HFFc6 (cell line): Measurements from ENCODE around the gene SRGAP3. TPM values are rescaled to one million over a fixed set of nuclear protein-coding genes. Genes with fewer than 3 reads are reported as not detected.
"Not testable (repeated sequence)": the region's sequence is repeated elsewhere in the genome, so short reads cannot be mapped to it uniquely, and the experiment has no call there.

Source experiments
- DNase-seq: peaks from one replicate; pipeline ENCODE4 v3.0.0-alpha.2; 2018
- H3K27ac Mint-ChIP-seq: 2 replicates; pipeline ENCODE4 v1.8.0; 2020; ENCODE audit warnings: mild to moderate bottlenecking, mixed read lengths
- H3K27me3 Mint-ChIP-seq: 2 replicates; pipeline ENCODE4 v1.8.0; 2021; ENCODE audit warnings: mild to moderate bottlenecking, moderate library complexity, mixed read lengths; ENCODE audit not compliant: insufficient read depth
- H3K36me3 Mint-ChIP-seq: 2 replicates; pipeline ENCODE4 v1.8.0; 2021; ENCODE audit warnings: low read depth, mixed read lengths
- H3K4me1 Mint-ChIP-seq: 2 replicates; pipeline ENCODE4 v1.8.0; 2020; ENCODE audit warnings: low read depth, mixed read lengths
- H3K4me3 Mint-ChIP-seq: 2 replicates; pipeline ENCODE4 v1.8.0; 2020; ENCODE audit warnings: mild to moderate bottlenecking, moderate library complexity, mixed read lengths
- H3K9me3 Mint-ChIP-seq: 2 replicates; pipeline ENCODE4 v1.8.0; 2020; ENCODE audit warnings: mild to moderate bottlenecking, mixed read lengths
- long read RNA-seq: library from polyadenylated mRNA; unstranded; transcript quantifications from one replicate; pipeline ENCODE4 v2.0.0, GENCODE V29; 2019
- total RNA-seq, 6 experiments: library from RNA; stranded (reverse); fragmentation: NEBNext Ultra II Directional; extraction: Animal tissue kit (Norgen Biotek cat#: 25700); gene quantifications; 2 replicates in 1 of 6; 3 replicates in 5 of 6; pipeline ENCODE4 v1.2.3, GENCODE V29; 2021
- TF ChIP-seq, protein P1 (sequence below): fragments of 200-600 bp; sonication (generic); IDR thresholded peaks from 2 replicates; pipeline ENCODE4 v1.5.0; 2021; ENCODE audit warnings: antibody characterized with exemption, mild to moderate bottlenecking

SRGAP3 gene
- total RNA-seq, result under 1 TPM; 0.23 to 0.92 (median 0.77) TPM
- long read RNA-seq, partial matches to known transcripts, result 1 of 2 reads
- long read RNA-seq, other reads (novel, unspliced or antisense), result 1 of 2 reads

DNA sequence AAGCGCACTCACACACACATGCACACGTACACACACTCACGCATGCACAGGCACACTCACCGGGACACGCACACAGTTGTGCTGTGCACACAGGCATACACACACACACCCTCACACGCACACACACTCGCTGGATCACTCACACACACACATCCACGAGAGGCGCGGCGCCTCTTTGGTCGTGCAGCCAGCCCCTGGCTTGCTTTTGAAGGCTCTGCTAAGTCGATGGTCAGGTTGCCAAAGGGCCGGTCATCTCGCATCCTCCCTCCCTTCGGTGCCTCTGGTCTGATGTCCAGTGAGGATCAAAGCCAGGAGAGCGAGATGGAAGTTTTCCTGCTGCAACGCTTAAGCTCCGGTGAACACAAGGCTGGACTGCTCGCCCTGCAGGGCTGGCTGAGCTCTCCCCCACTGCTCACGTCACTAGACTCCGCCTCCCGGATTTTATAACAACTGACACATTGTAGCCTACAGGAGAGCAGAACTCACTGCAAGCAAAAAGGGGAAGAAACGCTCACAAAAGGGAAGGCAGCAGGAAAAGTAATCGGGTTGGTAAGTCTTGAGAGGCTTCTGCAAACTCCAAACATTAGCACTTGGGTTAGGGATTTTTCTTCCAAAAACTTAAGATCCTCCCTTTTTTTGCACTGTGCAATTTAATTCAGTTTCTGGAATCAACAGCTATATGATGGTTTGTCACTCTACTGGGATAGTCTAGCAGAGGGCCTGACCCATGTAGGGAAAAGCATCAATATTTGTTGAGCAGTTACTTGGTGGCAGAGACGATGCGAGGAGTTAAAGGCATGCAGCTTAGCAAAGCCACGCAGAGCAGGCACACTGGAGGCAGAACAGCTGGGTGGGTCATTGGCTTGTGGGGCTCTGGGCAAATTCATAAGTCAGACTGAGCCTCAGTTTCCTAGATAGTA is at the start of gene SRGAP3:
Gene SRGAP3 (minus strand): TSS at position 374 of the 920 bp plus-strand sequence. CDS start 695 bp downstream, outside the sequence.
- peak; percentile 89 for DNase-seq
- TF ChIP-seq, protein P1, sequence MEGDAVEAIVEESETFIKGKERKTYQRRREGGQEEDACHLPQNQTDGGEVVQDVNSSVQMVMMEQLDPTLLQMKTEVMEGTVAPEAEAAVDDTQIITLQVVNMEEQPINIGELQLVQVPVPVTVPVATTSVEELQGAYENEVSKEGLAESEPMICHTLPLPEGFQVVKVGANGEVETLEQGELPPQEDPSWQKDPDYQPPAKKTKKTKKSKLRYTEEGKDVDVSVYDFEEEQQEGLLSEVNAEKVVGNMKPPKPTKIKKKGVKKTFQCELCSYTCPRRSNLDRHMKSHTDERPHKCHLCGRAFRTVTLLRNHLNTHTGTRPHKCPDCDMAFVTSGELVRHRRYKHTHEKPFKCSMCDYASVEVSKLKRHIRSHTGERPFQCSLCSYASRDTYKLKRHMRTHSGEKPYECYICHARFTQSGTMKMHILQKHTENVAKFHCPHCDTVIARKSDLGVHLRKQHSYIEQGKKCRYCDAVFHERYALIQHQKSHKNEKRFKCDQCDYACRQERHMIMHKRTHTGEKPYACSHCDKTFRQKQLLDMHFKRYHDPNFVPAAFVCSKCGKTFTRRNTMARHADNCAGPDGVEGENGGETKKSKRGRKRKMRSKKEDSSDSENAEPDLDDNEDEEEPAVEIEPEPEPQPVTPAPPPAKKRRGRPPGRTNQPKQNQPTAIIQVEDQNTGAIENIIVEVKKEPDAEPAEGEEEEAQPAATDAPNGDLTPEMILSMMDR, result peak; percentile 35
- no peaks in the 10 kb centered on the region for H3K9me3 Mint-ChIP-seq
- H3K4me1 Mint-ChIP-seq, result peaks cover 36% of the 10 kb centered on the region
- H3K27me3 Mint-ChIP-seq, result peaks cover 32% of the 10 kb centered on the region
- H3K4me3 Mint-ChIP-seq, result peak within 1 kb of the TSS; percentile 87
- peak within 1 kb of the TSS; percentile 42; the same call in 1 of the 2 replicates for H3K27ac Mint-ChIP-seq
- H3K36me3 Mint-ChIP-seq, result peaks cover 4% of the 10 kb centered on the region; the same call in 1 of the 2 replicates

DNA sequence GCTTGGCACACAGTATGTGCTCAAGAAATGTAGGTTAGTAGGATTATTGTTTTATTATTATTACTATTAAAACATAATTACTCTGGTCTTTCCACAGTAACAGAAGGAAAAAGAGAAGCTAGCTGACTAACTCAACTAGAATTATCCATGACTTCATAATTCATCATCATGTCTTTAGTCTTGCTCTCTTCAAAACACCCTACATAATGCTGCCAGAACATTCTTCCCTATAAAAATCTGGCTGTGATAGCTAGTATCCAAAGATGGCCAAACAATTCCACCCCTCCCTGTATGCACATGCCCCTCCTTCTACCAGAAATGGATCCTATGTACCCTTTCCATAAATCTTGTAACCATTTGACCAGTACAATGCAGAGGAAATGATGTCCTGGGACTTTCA is 48.8 kb upstream of the SRGAP3 start:
- H3K9me3 Mint-ChIP-seq, result no peaks in the 10 kb centered on the region
- no peak overlapping the region for H3K4me3 Mint-ChIP-seq
- peaks cover 29% of the 10 kb centered on the region for H3K4me1 Mint-ChIP-seq
- H3K36me3 Mint-ChIP-seq, result no peaks in the 10 kb centered on the region
- H3K27me3 Mint-ChIP-seq, result no peaks in the 10 kb centered on the region; the same call in none of the 2 replicates
- no peak overlapping the region for H3K27ac Mint-ChIP-seq
- TF ChIP-seq, protein P1, result no peak
- peak; percentile 44 for DNase-seq

DNA sequence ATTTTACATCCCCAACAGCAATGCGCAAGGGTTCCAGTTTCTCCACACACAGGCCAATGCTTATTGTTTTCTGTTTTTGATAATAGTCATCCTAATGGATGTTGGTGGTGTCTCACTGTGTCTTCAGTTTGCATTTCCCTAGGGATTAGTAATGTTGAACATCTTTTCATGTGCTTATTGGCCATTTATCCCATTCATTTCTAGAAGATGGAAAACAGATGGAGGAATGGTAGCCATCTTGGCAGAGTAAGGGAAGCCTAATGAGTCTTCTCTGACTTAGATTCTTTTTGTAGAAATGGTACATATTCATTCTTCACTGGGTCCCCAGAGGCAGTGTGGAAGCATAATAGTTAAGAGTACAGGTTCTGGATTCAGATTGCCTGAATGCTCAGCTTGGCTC is 46.8 kb upstream of the SRGAP3 start:
- peaks cover 4% of the 10 kb centered on the region for H3K27me3 Mint-ChIP-seq
- H3K4me3 Mint-ChIP-seq, result no peak overlapping the region
- DNase-seq, result no peak
- H3K27ac Mint-ChIP-seq, result no peak overlapping the region
- TF ChIP-seq, protein P1, result no peak
- no peaks in the 10 kb centered on the region for H3K36me3 Mint-ChIP-seq
- peaks cover 12% of the 10 kb centered on the region for H3K4me1 Mint-ChIP-seq
- H3K9me3 Mint-ChIP-seq, result no peaks in the 10 kb centered on the region

DNA sequence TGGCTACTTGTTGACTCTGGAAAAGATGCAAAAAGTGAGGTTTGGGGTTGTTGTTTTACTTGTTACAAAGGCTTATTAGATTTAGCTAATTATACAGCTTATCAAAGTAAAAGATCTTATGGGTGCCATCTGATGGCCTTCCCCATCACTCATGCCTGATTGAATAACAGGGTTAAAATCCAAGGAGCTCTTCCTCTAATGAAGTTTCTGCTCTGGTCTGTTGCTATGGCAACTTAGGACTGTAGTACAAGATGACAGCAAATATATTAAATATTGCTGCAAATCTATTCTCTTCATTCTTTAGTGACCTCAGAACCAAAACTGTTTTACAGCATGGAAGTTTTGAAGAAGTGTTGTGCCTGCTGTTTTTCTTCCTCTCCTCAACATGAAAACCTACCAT is 45.6 kb upstream of the SRGAP3 start:
- Mint-ChIP-seq H3K27ac (no peak overlapping the region), H3K4me1 (peaks cover 7% of the 10 kb centered on the region), H3K4me3 (no peak overlapping the region), H3K27me3 (peaks cover 7% of the 10 kb centered on the region), H3K36me3 (no peaks in the 10 kb centered on the region), H3K9me3 (no peaks in the 10 kb centered on the region)
- TF ChIP-seq, protein P1, result no peak
- DNase-seq, result no peak

DNA sequence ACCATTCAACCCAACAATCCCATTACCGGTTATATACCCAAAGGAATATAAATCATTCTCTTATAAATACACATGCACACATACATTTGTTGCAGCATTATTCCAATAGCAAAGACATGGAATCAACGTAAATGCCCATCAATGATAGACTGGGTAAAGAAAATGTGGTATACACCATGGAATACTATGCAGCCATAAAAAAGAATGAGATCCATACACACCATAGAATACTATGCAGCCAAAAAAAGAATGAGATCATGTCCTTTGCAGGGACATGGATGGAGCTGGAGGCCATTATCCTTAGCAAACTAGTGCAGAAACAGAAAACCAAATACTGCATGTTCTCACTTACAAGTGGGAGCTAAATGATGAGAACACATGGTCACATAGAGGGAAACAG is 44.5 kb upstream of the SRGAP3 start:
- H3K9me3 Mint-ChIP-seq, H3K4me1 Mint-ChIP-seq, H3K27ac Mint-ChIP-seq, H3K27me3 Mint-ChIP-seq, H3K4me3 Mint-ChIP-seq, DNase-seq, H3K36me3 Mint-ChIP-seq: not testable (repeated sequence)

DNA sequence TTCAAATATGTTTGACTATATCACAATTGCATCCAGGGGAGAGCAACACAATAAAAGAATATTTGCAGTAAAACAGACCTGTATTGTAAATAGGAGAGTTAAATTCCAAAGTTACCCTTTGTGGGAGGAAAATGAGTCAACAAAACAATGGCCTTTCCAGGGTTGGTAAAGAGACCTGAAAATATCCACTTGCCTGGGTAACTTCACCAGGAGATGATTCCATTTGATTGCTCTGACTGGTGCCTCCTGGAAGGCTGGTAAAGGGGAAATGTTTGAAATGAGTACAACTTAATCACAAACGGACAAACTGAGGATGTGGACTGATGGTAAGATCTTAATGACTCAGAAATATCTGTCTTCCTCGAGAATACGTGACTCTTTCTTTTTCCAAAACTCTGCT is 43.6 kb upstream of the SRGAP3 start:
- TF ChIP-seq, protein P1, result no peak
- H3K27me3 Mint-ChIP-seq, result peaks cover 10% of the 10 kb centered on the region
- H3K36me3 Mint-ChIP-seq, result no peaks in the 10 kb centered on the region

More for the DNA sequence above, 43.6 kb upstream of the SRGAP3 start:
- Mint-ChIP-seq H3K4me1 (peaks cover under 1% of the 10 kb centered on the region; the same call in 1 of the 2 replicates), H3K9me3 (no peaks in the 10 kb centered on the region), H3K4me3 (no peak overlapping the region), H3K27ac (no peak overlapping the region)
- DNase-seq, result no peak
